CD14-positive monocyte (primary cell): ENCODE data around the gene UQCC2. TPM values are rescaled to one million over a fixed set of nuclear protein-coding genes. Genes with fewer than 3 reads are reported as not detected.

ENCODE experiments used
- DNase-seq, 3 donors: peaks; one replicate each; pipeline ENCODE4 v3.0.0-alpha.2; 2011 to 2022
- H2AFZ ChIP-seq: 2 replicates; pipeline ENCODE4 v1.6.0; 2012; ENCODE audit warnings: mild to moderate bottlenecking, low read depth, low read length, inconsistent platforms; ENCODE audit not compliant: insufficient read depth, poor library complexity, severe bottlenecking
- H3K27ac ChIP-seq, 2 donors: 1 replicate in 1 of 2; 2 replicates in 1 of 2; pipeline ENCODE4 v1.5.1; 2012 to 2013; ENCODE audit warnings: low read length in 2 of 2, control low read depth in 1 of 2, inconsistent platforms in 1 of 2, low read depth in 1 of 2, mild to moderate bottlenecking in 1 of 2
- H3K27me3 ChIP-seq, 2 donors: one replicate each; pipeline versions ENCODE4 v1.6.0 to v1.6.1; 2011 to 2013; ENCODE audit warnings: low read length in 2 of 2; ENCODE audit not compliant: control insufficient read depth in 2 of 2, insufficient read depth in 2 of 2
- H3K36me3 ChIP-seq, 2 donors: replicated peaks in 1 of 2; 1 replicate in 1 of 2; 2 replicates in 1 of 2; pipeline versions ENCODE4 v1.5.1 to v1.6.1; 2012 to 2013; ENCODE audit warnings: low read length in 2 of 2, control low read depth in 1 of 2, inconsistent platforms in 1 of 2, mild to moderate bottlenecking in 1 of 2; ENCODE audit not compliant: insufficient read depth in 2 of 2, control insufficient read depth in 1 of 2
- H3K4me1 ChIP-seq, 2 donors: 1 replicate in 1 of 2; 2 replicates in 1 of 2; pipeline versions ENCODE4 v1.5.1 to v1.6.1; 2012 to 2013; ENCODE audit warnings: low read length in 2 of 2, control low read depth in 1 of 2, inconsistent platforms in 1 of 2, mild to moderate bottlenecking in 1 of 2, moderate library complexity in 1 of 2; ENCODE audit not compliant: insufficient read depth in 2 of 2, control insufficient read depth in 1 of 2
- H3K4me2 ChIP-seq: replicated peaks from 2 replicates; pipeline ENCODE3; 2012; ENCODE audit warnings: low read length, moderate library complexity, mild to moderate bottlenecking; ENCODE audit not compliant: poor library complexity, severe bottlenecking; ENCODE audit errors: extremely low read depth
- H3K4me3 ChIP-seq, 3 experiments: fragments of 200-600 bp in 1 of 3; sonication (generic) in 1 of 3; replicated peaks in 1 of 3; 1 replicate in 2 of 3; 2 replicates in 1 of 3; pipeline ENCODE4 v1.5.1; 2011 to 2013; ENCODE audit warnings: low read length in 3 of 3, mild to moderate bottlenecking in 3 of 3, control low read depth in 2 of 3, low read depth in 2 of 3, inconsistent platforms in 1 of 3, moderate library complexity in 1 of 3
- H3K79me2 ChIP-seq: 2 replicates; pipeline ENCODE4 v1.6.0; 2012; ENCODE audit warnings: mild to moderate bottlenecking, control low read depth, inconsistent platforms, low read length, moderate library complexity; ENCODE audit not compliant: insufficient read depth
- H3K9ac ChIP-seq: 2 replicates; pipeline ENCODE4 v1.6.0; 2017; ENCODE audit warnings: low read length, mild to moderate bottlenecking; ENCODE audit not compliant: insufficient read depth, poor library complexity, severe bottlenecking
- H3K9me3 ChIP-seq, 2 donors: replicated peaks in 1 of 2; 1 replicate in 1 of 2; 2 replicates in 1 of 2; pipeline versions ENCODE4 v1.5.1 to v1.6.1; 2012 to 2013; ENCODE audit warnings: low read length in 2 of 2, control low read depth in 1 of 2; ENCODE audit not compliant: control insufficient read depth in 1 of 2, insufficient read depth in 1 of 2
- H4K20me1 ChIP-seq: 2 replicates; pipeline ENCODE4 v1.6.0; 2012; ENCODE audit warnings: mild to moderate bottlenecking, low read length, control low read depth, moderate library complexity; ENCODE audit not compliant: insufficient read depth
- H3K27ac Mint-ChIP-seq, 7 donors: one replicate each; pipeline ENCODE4 v1.8.0; 2020; ENCODE audit warnings: mild to moderate bottlenecking in 7 of 7, mixed read lengths in 7 of 7, moderate library complexity in 6 of 7, inconsistent platforms in 2 of 7
- H3K27me3 Mint-ChIP-seq, 3 donors: one replicate each; pipeline ENCODE4 v1.8.0; 2021 to 2022; ENCODE audit warnings: low read depth in 3 of 3, mild to moderate bottlenecking in 3 of 3, mixed read lengths in 3 of 3, moderate library complexity in 3 of 3, inconsistent platforms in 1 of 3
- H3K36me3 Mint-ChIP-seq, 2 donors: one replicate each; pipeline ENCODE4 v1.8.0; 2020; ENCODE audit warnings: mixed read lengths in 2 of 2, inconsistent platforms in 1 of 2, mild to moderate bottlenecking in 1 of 2
- H3K4me1 Mint-ChIP-seq: one replicate; pipeline ENCODE4 v1.8.0; 2020; ENCODE audit warnings: mild to moderate bottlenecking, mixed read lengths
- H3K4me3 Mint-ChIP-seq, 2 donors: one replicate each; pipeline ENCODE4 v1.8.0; 2020; ENCODE audit warnings: mild to moderate bottlenecking in 2 of 2, mixed read lengths in 2 of 2, moderate library complexity in 1 of 2
- H3K9me3 Mint-ChIP-seq, 7 donors: one replicate each; pipeline ENCODE4 v1.8.0; 2020 to 2022; ENCODE audit warnings: mixed read lengths in 7 of 7, mild to moderate bottlenecking in 6 of 7, moderate library complexity in 6 of 7, inconsistent platforms in 2 of 7
- CTCF ChIP-seq: fragments of 200-600 bp; IDR thresholded peaks from one replicate; pipeline ENCODE4 v1.8.0; 2022; ENCODE audit warnings: antibody characterized with exemption, mild to moderate bottlenecking
- WGBS: methylation state at CpG from one replicate; pipeline ENCODE4 v1.1.5; 2013; ENCODE audit warnings: missing lambda C conversion rate; ENCODE audit not compliant: insufficient coverage; 5-methylcytosine and 5-hydroxymethylcytosine counted together
- intact Hi-C, 2 donors: fragments of 100-400 bp; cut with micrococcal nuclease; formaldehyde crosslinking; loops; one replicate each; pipeline versions ENCODE4 v1.15.0 to v1.15.1; 2023
- polyA plus RNA-seq, 3 donors: library from polyadenylated mRNA; depleted of rRNA in 1 of 3; unstranded in 2 of 3; stranded (reverse) in 1 of 3; fragments of 300-500 nt in 2 of 3; fragments of >200 nt in 1 of 3; fragmentation: Illumina TruSeq in 2 of 3; gene quantifications; 1 replicate in 2 of 3; 2 replicates in 1 of 3; pipeline ENCODE4 v1.2.3, GENCODE V29; 2012 to 2021

The UQCC2 gene
- polyA plus RNA-seq, 3 donors, result 10.3 to 39.3 (median 37.2) TPM

GRCh38 chr6:33731035-33731434, 19.5 kb upstream of the UQCC2 start:
- no peaks in the 10 kb centered on the region for H3K9me3 Mint-ChIP-seq
- Histone ChIP-seq H4K20me1 (no peaks in the 10 kb centered on the region), H3K9me3 (no peaks in the 10 kb centered on the region), H3K79me2 (no peaks in the 10 kb centered on the region), H3K4me2 (no peak overlapping the region), H3K36me3 (no peaks in the 10 kb centered on the region), H3K27ac (no peak overlapping the region), H3K4me3 (no peak overlapping the region), H3K9ac (no peak overlapping the region), H2AFZ (no peak overlapping the region), H3K4me1 (no peaks in the 10 kb centered on the region), H3K27me3 (no peaks in the 10 kb centered on the region)
- no peak for DNase-seq
- no peak overlapping the region for H3K27ac Mint-ChIP-seq
- H3K27me3 Mint-ChIP-seq, result peaks cover 3 to 5% (median 3%) of the 10 kb centered on the region in 3 donors
- intact Hi-C loops, result no loop called here
- no peaks in the 10 kb centered on the region for H3K36me3 Mint-ChIP-seq
- TF ChIP-seq CTCF, result no peak
- H3K4me3 Mint-ChIP-seq, result no peak overlapping the region
- 71% methylated on average over 5 of the region's 7 CpGs for whole genome bisulfite sequencing
- no peaks in the 10 kb centered on the region for H3K4me1 Mint-ChIP-seq

GRCh38 chr6:33730611-33731010, 19.1 kb upstream of the UQCC2 start:
- Histone ChIP-seq H3K9me3 (no peaks in the 10 kb centered on the region), H3K27me3 (no peaks in the 10 kb centered on the region), H3K27ac (no peak overlapping the region), H3K79me2 (no peaks in the 10 kb centered on the region), H3K4me3 (no peak overlapping the region), H3K4me2 (no peak overlapping the region), H3K4me1 (no peaks in the 10 kb centered on the region), H4K20me1 (no peaks in the 10 kb centered on the region), H3K9ac (no peak overlapping the region), H2AFZ (no peak overlapping the region), H3K36me3 (no peaks in the 10 kb centered on the region)
- Mint-ChIP-seq H3K27ac (no peak overlapping the region), H3K4me1 (no peaks in the 10 kb centered on the region), H3K36me3 (no peaks in the 10 kb centered on the region), H3K4me3 (no peak overlapping the region), H3K9me3 (no peaks in the 10 kb centered on the region), H3K27me3 (peaks cover 3 to 5% (median 3%) of the 10 kb centered on the region in 3 donors)
- no peak for TF ChIP-seq CTCF
- WGBS, result 94% methylated on average over 10 of the region's 10 CpGs
- intact Hi-C loops, result no loop called here
- DNase-seq, result no peak
